ENCODE data around the gene CHD9. TPM values are rescaled to one million over a fixed set of nuclear protein-coding genes. Genes with fewer than 3 reads are reported as not detected.

The CHD9 gene
- total and polyA plus RNA-seq, 4 donors = 6.2 to 46.6 (median 32.5) TPM

DNA sequence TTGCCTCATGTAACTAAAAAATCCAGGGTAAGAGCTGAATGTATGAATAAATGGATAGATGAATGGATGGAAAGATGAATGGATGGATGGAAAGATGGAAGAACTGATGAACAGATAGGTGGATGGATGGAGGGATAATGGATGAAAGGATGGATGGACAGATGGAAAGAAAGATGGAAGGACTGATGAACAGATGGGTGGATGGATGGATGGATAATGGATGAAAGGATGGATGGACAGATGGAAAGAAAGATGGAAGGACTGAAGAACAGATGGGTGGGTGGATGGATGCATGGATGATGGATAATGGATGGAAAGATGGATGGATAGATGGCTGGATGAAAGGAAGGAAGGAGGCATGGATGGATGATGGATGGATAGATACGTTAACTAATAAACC is 14.0 kb upstream of the CHD9 start:
- DNase-seq (ENCODE audit: low spot score) = no peak
- WGBS = 88% methylated on average over 1 of the region's 1 CpG
- no peak overlapping the region for H3K27ac ChIP-seq (ENCODE audit: low read depth in 1 of 2, low read length in 2 of 2)
- TF ChIP-seq, protein P1, sequence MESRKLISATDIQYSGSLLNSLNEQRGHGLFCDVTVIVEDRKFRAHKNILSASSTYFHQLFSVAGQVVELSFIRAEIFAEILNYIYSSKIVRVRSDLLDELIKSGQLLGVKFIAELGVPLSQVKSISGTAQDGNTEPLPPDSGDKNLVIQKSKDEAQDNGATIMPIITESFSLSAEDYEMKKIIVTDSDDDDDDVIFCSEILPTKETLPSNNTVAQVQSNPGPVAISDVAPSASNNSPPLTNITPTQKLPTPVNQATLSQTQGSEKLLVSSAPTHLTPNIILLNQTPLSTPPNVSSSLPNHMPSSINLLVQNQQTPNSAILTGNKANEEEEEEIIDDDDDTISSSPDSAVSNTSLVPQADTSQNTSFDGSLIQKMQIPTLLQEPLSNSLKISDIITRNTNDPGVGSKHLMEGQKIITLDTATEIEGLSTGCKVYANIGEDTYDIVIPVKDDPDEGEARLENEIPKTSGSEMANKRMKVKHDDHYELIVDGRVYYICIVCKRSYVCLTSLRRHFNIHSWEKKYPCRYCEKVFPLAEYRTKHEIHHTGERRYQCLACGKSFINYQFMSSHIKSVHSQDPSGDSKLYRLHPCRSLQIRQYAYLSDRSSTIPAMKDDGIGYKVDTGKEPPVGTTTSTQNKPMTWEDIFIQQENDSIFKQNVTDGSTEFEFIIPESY (IDR thresholded peaks at IDR 0.05) = no peak
- TF ChIP-seq, protein P2, sequence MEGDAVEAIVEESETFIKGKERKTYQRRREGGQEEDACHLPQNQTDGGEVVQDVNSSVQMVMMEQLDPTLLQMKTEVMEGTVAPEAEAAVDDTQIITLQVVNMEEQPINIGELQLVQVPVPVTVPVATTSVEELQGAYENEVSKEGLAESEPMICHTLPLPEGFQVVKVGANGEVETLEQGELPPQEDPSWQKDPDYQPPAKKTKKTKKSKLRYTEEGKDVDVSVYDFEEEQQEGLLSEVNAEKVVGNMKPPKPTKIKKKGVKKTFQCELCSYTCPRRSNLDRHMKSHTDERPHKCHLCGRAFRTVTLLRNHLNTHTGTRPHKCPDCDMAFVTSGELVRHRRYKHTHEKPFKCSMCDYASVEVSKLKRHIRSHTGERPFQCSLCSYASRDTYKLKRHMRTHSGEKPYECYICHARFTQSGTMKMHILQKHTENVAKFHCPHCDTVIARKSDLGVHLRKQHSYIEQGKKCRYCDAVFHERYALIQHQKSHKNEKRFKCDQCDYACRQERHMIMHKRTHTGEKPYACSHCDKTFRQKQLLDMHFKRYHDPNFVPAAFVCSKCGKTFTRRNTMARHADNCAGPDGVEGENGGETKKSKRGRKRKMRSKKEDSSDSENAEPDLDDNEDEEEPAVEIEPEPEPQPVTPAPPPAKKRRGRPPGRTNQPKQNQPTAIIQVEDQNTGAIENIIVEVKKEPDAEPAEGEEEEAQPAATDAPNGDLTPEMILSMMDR (IDR thresholded peaks at IDR 0.05; ENCODE audit: low read depth, low read length, missing input control) = no peak
- no peak for TF ChIP-seq YY1 (IDR thresholded peaks at IDR 0.05)
- no peak for TF ChIP-seq RXRA (IDR thresholded peaks at IDR 0.05)
- no peak for TF ChIP-seq FOXA1 (IDR thresholded peaks at IDR 0.05)
- TF ChIP-seq, protein P3, sequence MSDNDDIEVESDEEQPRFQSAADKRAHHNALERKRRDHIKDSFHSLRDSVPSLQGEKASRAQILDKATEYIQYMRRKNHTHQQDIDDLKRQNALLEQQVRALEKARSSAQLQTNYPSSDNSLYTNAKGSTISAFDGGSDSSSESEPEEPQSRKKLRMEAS (IDR thresholded peaks at IDR 0.05) = no peak
- no peak for TF ChIP-seq SP1 (IDR thresholded peaks at IDR 0.05)
- TF ChIP-seq RAD21 (IDR thresholded peaks at IDR 0.05) = no peak
- no peaks in the 10 kb centered on the region for H3K9me3 ChIP-seq (ENCODE audit: control insufficient read depth in 4 of 4, low read length in 3 of 4)
- H3K4me3 ChIP-seq (ENCODE audit: low read depth in 1 of 3, low read length in 3 of 3) = no peak overlapping the region
- H3K9ac ChIP-seq (ENCODE audit: low read depth in 1 of 2, low read length in 2 of 2) = no peak overlapping the region
- peaks cover 0 to 2% (median 0%) of the 10 kb centered on the region in 4 donors for H3K4me1 ChIP-seq (ENCODE audit: control insufficient read depth in 4 of 4, insufficient read depth in 4 of 4, low read length in 3 of 4)
- H3K36me3 ChIP-seq (ENCODE audit: control insufficient read depth in 4 of 4, insufficient read depth in 3 of 4, low read depth in 1 of 4, low read length in 3 of 4) = no peaks in the 10 kb centered on the region
- H3K27me3 ChIP-seq (ENCODE audit: control insufficient read depth in 4 of 4, insufficient read depth in 4 of 4, low read length in 3 of 4) = no peaks in the 10 kb centered on the region

DNA sequence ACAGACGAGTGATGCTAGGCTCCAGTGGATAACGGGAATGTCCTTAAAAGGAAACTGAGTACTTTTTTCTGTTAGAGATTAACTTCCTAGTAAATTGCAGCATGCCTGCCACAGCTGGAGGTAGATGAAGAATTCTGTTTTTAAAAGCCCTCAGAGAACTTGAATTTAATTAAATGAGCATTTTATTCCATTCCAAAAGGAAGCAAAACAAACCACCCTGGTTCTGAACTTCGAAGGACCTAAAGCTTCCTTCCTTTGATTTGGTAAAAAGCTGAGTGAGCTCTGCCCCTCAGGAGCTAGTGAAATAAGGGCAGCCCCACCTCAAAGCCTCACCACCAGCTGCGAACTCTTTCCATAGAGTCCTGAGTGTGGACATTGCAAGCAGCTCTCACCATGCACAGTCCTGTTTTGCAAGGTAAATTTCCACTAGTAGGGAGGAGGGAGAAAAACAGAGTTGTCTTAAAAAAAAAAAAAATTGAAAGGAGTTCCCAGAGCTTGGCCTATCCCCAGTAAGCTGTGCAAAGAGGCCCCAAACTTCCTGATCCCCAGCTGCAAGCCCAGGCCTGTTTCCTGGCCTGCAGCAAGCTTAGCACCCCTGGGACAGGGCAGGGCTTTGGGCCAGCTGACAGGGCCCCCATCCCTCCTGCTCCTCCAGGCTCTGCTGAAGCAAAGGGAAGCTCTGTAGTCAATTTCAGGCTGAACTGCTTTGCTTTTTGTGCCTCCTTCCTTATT is 13.3 kb upstream of the CHD9 start:
- Histone ChIP-seq H3K9ac (ENCODE audit: low read depth in 1 of 2, low read length in 2 of 2) (no peak overlapping the region), H3K27ac (ENCODE audit: low read depth in 1 of 2, low read length in 2 of 2) (no peak overlapping the region), H3K9me3 (ENCODE audit: control insufficient read depth in 4 of 4, low read length in 3 of 4) (no peaks in the 10 kb centered on the region), H3K36me3 (ENCODE audit: control insufficient read depth in 4 of 4, insufficient read depth in 3 of 4, low read depth in 1 of 4, low read length in 3 of 4) (no peaks in the 10 kb centered on the region), H3K27me3 (ENCODE audit: control insufficient read depth in 4 of 4, insufficient read depth in 4 of 4, low read length in 3 of 4) (no peaks in the 10 kb centered on the region), H3K4me1 (ENCODE audit: control insufficient read depth in 4 of 4, insufficient read depth in 4 of 4, low read length in 3 of 4) (peaks cover 0 to 4% (median 0%) of the 10 kb centered on the region in 4 donors), H3K4me3 (ENCODE audit: low read depth in 1 of 3, low read length in 3 of 3) (no peak overlapping the region)
- 56% methylated on average over 4 of the region's 4 CpGs for WGBS
- no peak for DNase-seq (ENCODE audit: low spot score)
- no peak for TF ChIP-seq HNF4A (conservative IDR thresholded peaks at IDR 0.05)
- TF ChIP-seq FOXA1 (IDR thresholded peaks at IDR 0.05) = no peak
- TF ChIP-seq, protein P4, sequence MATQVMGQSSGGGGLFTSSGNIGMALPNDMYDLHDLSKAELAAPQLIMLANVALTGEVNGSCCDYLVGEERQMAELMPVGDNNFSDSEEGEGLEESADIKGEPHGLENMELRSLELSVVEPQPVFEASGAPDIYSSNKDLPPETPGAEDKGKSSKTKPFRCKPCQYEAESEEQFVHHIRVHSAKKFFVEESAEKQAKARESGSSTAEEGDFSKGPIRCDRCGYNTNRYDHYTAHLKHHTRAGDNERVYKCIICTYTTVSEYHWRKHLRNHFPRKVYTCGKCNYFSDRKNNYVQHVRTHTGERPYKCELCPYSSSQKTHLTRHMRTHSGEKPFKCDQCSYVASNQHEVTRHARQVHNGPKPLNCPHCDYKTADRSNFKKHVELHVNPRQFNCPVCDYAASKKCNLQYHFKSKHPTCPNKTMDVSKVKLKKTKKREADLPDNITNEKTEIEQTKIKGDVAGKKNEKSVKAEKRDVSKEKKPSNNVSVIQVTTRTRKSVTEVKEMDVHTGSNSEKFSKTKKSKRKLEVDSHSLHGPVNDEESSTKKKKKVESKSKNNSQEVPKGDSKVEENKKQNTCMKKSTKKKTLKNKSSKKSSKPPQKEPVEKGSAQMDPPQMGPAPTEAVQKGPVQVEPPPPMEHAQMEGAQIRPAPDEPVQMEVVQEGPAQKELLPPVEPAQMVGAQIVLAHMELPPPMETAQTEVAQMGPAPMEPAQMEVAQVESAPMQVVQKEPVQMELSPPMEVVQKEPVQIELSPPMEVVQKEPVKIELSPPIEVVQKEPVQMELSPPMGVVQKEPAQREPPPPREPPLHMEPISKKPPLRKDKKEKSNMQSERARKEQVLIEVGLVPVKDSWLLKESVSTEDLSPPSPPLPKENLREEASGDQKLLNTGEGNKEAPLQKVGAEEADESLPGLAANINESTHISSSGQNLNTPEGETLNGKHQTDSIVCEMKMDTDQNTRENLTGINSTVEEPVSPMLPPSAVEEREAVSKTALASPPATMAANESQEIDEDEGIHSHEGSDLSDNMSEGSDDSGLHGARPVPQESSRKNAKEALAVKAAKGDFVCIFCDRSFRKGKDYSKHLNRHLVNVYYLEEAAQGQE (IDR thresholded peaks at IDR 0.05) = no peak
- TF ChIP-seq YY1 (IDR thresholded peaks at IDR 0.05) = no peak
- TF ChIP-seq, protein P5, sequence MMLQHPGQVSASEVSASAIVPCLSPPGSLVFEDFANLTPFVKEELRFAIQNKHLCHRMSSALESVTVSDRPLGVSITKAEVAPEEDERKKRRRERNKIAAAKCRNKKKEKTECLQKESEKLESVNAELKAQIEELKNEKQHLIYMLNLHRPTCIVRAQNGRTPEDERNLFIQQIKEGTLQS (IDR thresholded peaks at IDR 0.05) = no peak
- no peak for TF ChIP-seq RAD21 (IDR thresholded peaks at IDR 0.05)
- no peak for TF ChIP-seq SP1 (IDR thresholded peaks at IDR 0.05)
- TF ChIP-seq TAF1 (conservative IDR thresholded peaks at IDR 0.05) = no peak
- TF ChIP-seq, protein P1 (IDR thresholded peaks at IDR 0.05) = no peak
- no peak for TF ChIP-seq RXRA (IDR thresholded peaks at IDR 0.05)
- TF ChIP-seq, protein P2 (IDR thresholded peaks at IDR 0.05; ENCODE audit: low read depth, low read length, missing input control) = no peak
- no peak for TF ChIP-seq GABPA (IDR thresholded peaks at IDR 0.05 in 1 of 2, conservative IDR thresholded peaks at IDR 0.05 in 1 of 2)
- no peak for TF ChIP-seq HNF4G (IDR thresholded peaks at IDR 0.05)
- TF ChIP-seq, protein P3 (IDR thresholded peaks at IDR 0.05) = no peak

Measured in liver (tissue), 9 donors.